HepG2 (cell line): ENCODE results near the gene DNMT3A. TPM values are rescaled to one million over a fixed set of nuclear protein-coding genes. Genes with fewer than 3 reads are reported as not detected.

ENCODE experiments used
- ARID5B ChIP-seq: IDR thresholded peaks from 2 replicates; pipeline ENCODE4 v1.4.0; 2020; ENCODE audit warnings: mild to moderate bottlenecking, missing genetic modification reagents
- ATF3 ChIP-seq: sonication (generic); formaldehyde crosslinking; IDR thresholded peaks from 2 replicates; pipeline ENCODE4 v1.4.0; 2020; ENCODE audit warnings: missing genetic modification reagents
- CTCF ChIP-seq: sonication (generic); formaldehyde crosslinking; IDR thresholded peaks from 2 replicates; pipeline ENCODE4 v1.5.0; 2020; ENCODE audit warnings: mild to moderate bottlenecking, missing genetic modification reagents, moderate library complexity
- E2F2 ChIP-seq: sonication (generic); formaldehyde crosslinking; IDR thresholded peaks from 2 replicates; pipeline ENCODE4 v1.4.0; 2020; ENCODE audit warnings: missing genetic modification reagents, borderline replicate concordance
- E2F5 ChIP-seq: sonication (generic); formaldehyde crosslinking; conservative IDR thresholded peaks from 2 replicates; pipeline ENCODE4 v1.4.0; 2020; ENCODE audit warnings: missing genetic modification reagents
- FOXC1 ChIP-seq: sonication (generic); formaldehyde crosslinking; IDR thresholded peaks from 2 replicates; pipeline ENCODE4 v1.8.0; 2022; ENCODE audit warnings: mild to moderate bottlenecking, missing genetic modification reagents, borderline replicate concordance
- HMGA1 ChIP-seq: sonication (generic); formaldehyde crosslinking; conservative IDR thresholded peaks from 2 replicates; pipeline ENCODE4 v1.4.0; 2020; ENCODE audit warnings: missing genetic modification reagents
- LRRFIP1 ChIP-seq: sonication (generic); formaldehyde crosslinking; conservative IDR thresholded peaks from 2 replicates; pipeline ENCODE4 v1.4.0; 2020; ENCODE audit warnings: missing genetic modification reagents
- RNF2 ChIP-seq: fragments of 450-650 bp; conservative IDR thresholded peaks from 2 replicates; pipeline ENCODE4 v1.6.1; 2016; ENCODE audit warnings: low read depth
- ZFP90 ChIP-seq: sonication (generic); formaldehyde crosslinking; IDR thresholded peaks from 2 replicates; pipeline ENCODE4 v1.8.0; 2022; ENCODE audit warnings: missing genetic modification reagents, mild to moderate bottlenecking, inconsistent platforms, borderline replicate concordance
- ZNF253 ChIP-seq: sonication (generic); formaldehyde crosslinking; IDR thresholded peaks from 2 replicates; pipeline ENCODE4 v1.8.0; 2022; ENCODE audit warnings: mild to moderate bottlenecking, missing genetic modification reagents, borderline replicate concordance
- ZNF672 ChIP-seq: sonication (generic); formaldehyde crosslinking; IDR thresholded peaks from 2 replicates; pipeline ENCODE4 v1.8.1; 2022; ENCODE audit warnings: missing genetic modification reagents
- ZNF75D ChIP-seq: sonication (generic); formaldehyde crosslinking; IDR thresholded peaks from 2 replicates; pipeline ENCODE4 v1.8.1; 2023; ENCODE audit warnings: missing genetic modification reagents, mild to moderate bottlenecking, borderline replicate concordance
- polyA plus RNA-seq, 8 experiments: library from polyadenylated mRNA; depleted of rRNA in 3 of 8; stranded (reverse) in 7 of 8; unstranded in 1 of 8; fragments of >200 nt; fragmentation: Illumina TruSeq in 4 of 8; extraction: Trizol in 4 of 8; gene quantifications; 2 replicates each; pipeline versions ENCODE4 v1.2.1 to v1.2.3, GENCODE V29; 2011 to 2016; ENCODE audit warnings: low read depth in 4 of 8, missing spikeins in 1 of 8, mixed read lengths in 1 of 8; ENCODE audit not compliant: insufficient read depth in 1 of 8
- total RNA-seq, 5 experiments: library from RNA; depleted of rRNA; stranded (reverse); fragments of >200 nt; fragmentation: Illumina TruSeq; extraction: Trizol; gene quantifications; 2 replicates each; pipeline ENCODE4 v1.2.3, GENCODE V29; 2016; ENCODE audit warnings: low read depth in 1 of 5

DNMT3A gene
- total and polyA plus RNA-seq, 2 of the 13 experiments (the other 11 are each of a cell fraction or from before 2014, with no cell fraction given): 14.7 to 29.1 TPM

- peak; percentile 79 for TF ChIP-seq ATF3 (CRISPR knock-in tag)
- TF ChIP-seq LRRFIP1 (CRISPR knock-in tag): no peak
- TF ChIP-seq RNF2: peak; percentile 86; the same call in 1 of the 2 replicates
- TF ChIP-seq E2F5 (CRISPR knock-in tag): peak; percentile 69; the same call in 1 of the 2 replicates
- 0 out of 2 replicates have a peak, but pooled peaks have one; percentile 76 for TF ChIP-seq E2F2 (CRISPR knock-in tag)
- peak; percentile 90 for TF ChIP-seq FOXC1 (CRISPR knock-in tag)
- TF ChIP-seq CTCF (CRISPR knock-in tag): peak; percentile 96
- TF ChIP-seq ZNF253 (CRISPR knock-in tag): 0 out of 2 replicates have a peak, but pooled peaks have one; percentile 64
- peak; percentile 79 for TF ChIP-seq ARID5B (CRISPR knock-in tag)
- no peak for TF ChIP-seq ZNF672 (CRISPR knock-in tag)
- no peak for TF ChIP-seq HMGA1 (CRISPR knock-in tag)
- TF ChIP-seq ZFP90 (CRISPR knock-in tag): peak; percentile 45; the same call in 1 of the 2 replicates
- TF ChIP-seq ZNF75D (CRISPR knock-in tag): no peak
Measured at GRCh38 chr2:25342372-25343186, 854 bp upstream of the DNMT3A start (continued).
